Skin epidermis (tissue), 12 donors: ENCODE results near the gene ITPKC.
"Not testable (repeated sequence)": the region's sequence is repeated elsewhere in the genome, so short reads cannot be mapped to it uniquely, and the experiment has no call there.

ENCODE experiments used
- H3K27ac ChIP-seq, 21 experiments: fragments of 200-600 bp; sonication (generic) in 11 of 21; one replicate each; pipeline ENCODE4 v1.5.0; 2020; ENCODE audit warnings: mild to moderate bottlenecking in 3 of 21, inconsistent platforms in 2 of 21, moderate library complexity in 2 of 21
- H3K4me3 ChIP-seq, 7 experiments: fragments of 200-600 bp; sonication (generic) in 2 of 7; one replicate each; pipeline ENCODE4 v1.5.0; 2020; ENCODE audit warnings: inconsistent platforms in 2 of 7, mild to moderate bottlenecking in 2 of 7, moderate library complexity in 1 of 7

The ITPKC gene

GRCh38 chr19:40778706-40779284 is 61.9 kb downstream of the ITPKC start:
- peak overlapping the region in 19 of 21 experiments; percentile 84 to 99 (median 94) for H3K27ac ChIP-seq

DNA sequence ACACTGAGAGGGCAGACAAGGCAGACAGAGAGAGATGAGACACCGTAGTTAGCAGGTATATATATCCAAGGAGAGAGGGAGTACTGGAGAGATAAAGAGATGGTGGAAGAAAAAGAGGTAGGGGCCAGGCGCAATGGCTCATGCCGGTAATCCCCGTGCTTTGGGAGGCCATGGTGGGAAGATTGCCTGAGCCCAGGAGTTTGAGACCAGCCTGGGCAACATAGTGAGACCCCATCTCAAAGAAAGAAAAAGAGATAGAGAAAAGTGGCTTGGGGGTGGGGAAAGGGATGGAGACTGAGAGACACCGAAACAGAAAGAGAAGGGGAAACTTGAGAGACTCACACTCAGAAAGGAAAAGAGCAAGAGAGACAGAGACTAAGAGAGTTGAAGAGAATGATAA is 63.7 kb downstream of the ITPKC start:
- Histone ChIP-seq H3K4me3 (no peak overlapping the region), H3K27ac (no peak overlapping the region)

More at GRCh38 chr19:40778706-40779284, 61.9 kb downstream of the ITPKC start:
- peak overlapping the region; percentile 53 to 83 (median 71) for H3K4me3 ChIP-seq

GRCh38 chr19:40781140-40781539 is 64.2 kb downstream of the ITPKC start:
- Histone ChIP-seq H3K27ac (no peak overlapping the region), H3K4me3 (no peak overlapping the region)

- Histone ChIP-seq H3K4me3 (no peak overlapping the region), H3K27ac (no peak overlapping the region)
These were observed 66.8 kb downstream of the ITPKC start for GRCh38 chr19:40783711-40784110.

DNA sequence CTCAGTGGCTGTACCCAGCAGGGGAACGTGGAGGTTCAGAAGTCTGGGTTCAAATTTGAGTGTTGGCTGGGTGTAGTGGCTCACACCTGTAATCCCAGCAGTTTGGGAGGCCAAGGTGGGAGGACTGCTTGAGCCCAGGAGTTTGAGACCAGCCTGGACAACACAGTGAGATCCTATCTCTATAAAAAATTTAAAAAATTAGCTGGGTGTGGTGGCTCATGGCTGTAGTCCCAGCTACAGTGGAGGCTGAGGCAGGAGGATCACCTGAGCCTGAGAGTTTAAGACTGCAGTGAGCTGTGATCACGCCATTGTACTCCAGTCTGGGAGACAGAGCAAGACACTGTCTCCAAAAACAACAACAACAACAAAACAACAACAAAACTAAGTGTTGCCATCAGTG is 67.2 kb downstream of the ITPKC start:
- H3K4me3 ChIP-seq, H3K27ac ChIP-seq: not testable (repeated sequence)

DNA sequence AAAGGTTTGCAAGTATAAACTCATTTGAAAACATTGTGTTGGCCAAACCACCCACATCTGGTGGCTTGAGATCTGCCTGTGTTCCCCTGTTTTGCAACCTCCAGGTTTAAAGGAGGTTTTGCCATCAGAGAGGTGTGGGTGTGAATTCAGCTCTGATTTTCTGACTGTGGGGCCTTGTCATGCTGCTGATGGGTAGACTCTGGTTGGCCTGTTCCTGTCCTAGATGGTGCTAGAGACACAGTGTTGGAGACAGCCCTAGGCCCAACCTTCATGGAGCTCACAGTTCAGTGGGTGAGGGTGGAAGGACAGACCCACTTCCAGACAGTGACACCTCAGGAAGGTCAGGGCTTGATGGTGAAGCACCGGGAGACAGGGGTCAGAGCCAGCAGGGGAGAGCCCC is 68.6 kb downstream of the ITPKC start:
- no peak overlapping the region for H3K4me3 ChIP-seq
- no peak overlapping the region for H3K27ac ChIP-seq

GRCh38 chr19:40786060-40787037 is 69.4 kb downstream of the ITPKC start:
- Histone ChIP-seq H3K27ac (peak overlapping the region in 1 of 21 experiments; percentile 34), H3K4me3 (no peak overlapping the region)
